Skin of body (tissue), 2 donors: ENCODE results near the gene CORO2B. TPM values are rescaled to one million over a fixed set of nuclear protein-coding genes. Genes with fewer than 3 reads are reported as not detected.

Experiments
- DNase-seq: peaks from one replicate; lab custom pipeline; 2025; lab: John Stamatoyannopoulos, UW
- total RNA-seq: library from RNA; depleted of rRNA; stranded (reverse); fragments of >200 nt; gene quantifications from one replicate; pipeline ENCODE4 v1.2.3, GENCODE V29; 2014

The CORO2B gene
- total RNA-seq, 1 donor from 2014 or later: 2.4 TPM

GRCh38 chr15:68553994-68554720, 24.6 kb upstream of the CORO2B start:
- DNase-seq: peak; percentile 30

- DNase-seq: no peak
Measured at GRCh38 chr15:68554721-68555678, 23.8 kb upstream of the CORO2B start.

DNA sequence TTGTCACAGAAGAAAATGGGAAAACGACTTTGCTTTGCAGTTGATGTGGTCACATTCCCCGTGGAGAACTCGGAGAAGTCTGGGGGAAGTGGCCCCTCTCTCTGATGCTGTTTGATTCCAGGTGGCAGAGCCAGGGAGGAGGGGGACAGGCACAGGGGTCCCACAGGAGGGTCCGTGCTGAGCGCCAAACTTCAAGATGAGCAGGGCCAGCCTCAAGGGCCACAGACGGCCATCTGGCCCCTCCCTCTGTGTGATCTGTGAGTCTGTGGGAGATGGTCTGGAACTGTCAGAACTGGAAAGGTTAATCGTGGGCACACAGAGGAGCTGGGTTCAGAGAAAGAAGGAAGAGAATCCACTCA, 23.1 kb upstream of the CORO2B start:
- no peak for DNase-seq

- no peak for DNase-seq
Measured at GRCh38 chr15:68556139-68556990, 22.4 kb upstream of the CORO2B start.

DNA sequence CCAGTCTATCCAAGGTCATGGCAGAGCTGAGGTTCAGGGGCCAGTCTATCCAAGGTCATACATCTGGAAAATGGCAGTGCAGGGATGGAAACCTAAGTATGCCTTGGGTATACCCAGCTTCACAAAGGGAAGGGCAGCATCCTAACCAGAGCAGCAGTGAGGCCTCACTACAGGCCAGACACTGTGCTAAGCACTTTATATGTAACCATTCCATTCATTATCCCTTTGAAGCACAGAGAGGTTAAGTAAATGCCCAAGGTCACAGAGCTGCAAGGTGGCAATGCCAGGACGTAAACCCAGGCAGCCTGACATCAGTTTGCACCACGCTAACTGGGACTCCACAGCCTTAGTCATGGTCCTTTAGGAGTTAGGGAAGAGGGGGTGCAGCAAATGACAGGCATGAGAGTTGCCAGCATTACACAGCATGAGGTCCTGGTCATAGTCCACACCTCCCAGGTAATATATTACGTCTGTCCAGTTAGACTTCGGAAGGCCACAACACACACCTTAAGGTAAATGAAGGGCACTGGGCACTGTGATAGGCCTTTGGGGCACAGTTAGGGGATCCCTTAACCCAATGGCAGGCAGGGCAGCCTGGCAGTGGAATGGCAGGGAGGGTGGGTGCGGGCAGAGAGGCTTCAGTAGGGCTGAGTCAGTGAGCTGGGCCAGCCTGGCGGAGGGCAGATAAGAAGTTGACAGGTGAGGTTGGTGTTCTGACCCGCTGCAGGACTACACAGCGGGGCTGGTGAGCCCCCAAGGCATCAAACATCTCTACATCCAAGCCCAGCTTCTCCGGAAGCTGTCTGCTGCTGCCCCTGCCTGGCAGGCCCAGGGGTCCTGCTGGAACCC, 21.1 kb upstream of the CORO2B start:
- no peak for DNase-seq

DNA sequence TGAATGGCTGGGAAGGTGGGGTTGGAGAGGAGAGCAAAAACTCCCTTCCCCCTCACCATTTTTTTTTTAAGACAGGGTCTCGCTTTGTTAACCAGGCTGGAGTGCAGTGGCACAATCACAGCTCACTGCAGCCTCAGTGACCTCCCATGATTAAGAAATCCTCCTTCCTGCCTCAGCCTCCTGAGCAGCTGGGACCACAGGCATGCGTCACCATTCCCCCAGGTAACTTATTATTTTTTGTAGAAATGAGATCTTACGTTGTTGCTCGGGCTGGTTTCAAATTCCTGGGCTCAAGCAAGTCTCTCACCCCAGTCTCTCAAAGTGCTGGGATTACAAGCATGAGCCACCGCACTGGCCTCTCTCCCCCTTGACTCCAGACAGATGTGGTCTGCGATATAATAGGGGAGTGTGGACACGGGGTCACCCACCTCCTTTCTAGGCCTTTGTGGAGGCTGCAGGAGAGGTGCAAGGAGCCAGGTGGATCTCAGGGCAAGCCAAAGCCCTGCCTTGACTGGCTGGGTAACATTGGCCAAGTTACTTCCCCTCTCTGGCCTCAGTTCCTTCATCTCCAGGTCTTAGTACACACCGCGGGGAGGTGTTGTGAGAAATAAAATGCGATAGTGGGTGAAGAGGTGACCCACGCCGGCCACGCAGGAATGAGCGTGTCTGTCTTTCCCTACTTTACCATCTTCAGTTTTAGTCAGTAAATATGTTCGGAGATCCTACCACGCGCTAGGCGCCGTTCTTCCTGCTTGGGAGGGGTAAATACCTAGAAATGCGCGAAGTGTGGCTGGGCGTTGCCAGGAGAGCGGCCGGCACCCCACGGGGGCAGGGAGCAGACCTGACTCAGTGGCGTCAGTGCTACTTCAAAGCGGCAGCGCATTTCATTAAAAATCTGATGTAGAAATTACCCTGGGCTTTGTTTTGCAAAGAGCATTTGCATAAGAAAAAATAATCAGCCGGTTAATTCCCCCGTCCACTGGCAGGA, 20.2 kb upstream of the CORO2B start:
- DNase-seq: no peak

GRCh38 chr15:68559345-68560310, 19.2 kb upstream of the CORO2B start:
- DNase-seq: peak; percentile 78

- no peak for DNase-seq
Measured at GRCh38 chr15:68560501-68561113, 18.2 kb upstream of the CORO2B start.

DNA sequence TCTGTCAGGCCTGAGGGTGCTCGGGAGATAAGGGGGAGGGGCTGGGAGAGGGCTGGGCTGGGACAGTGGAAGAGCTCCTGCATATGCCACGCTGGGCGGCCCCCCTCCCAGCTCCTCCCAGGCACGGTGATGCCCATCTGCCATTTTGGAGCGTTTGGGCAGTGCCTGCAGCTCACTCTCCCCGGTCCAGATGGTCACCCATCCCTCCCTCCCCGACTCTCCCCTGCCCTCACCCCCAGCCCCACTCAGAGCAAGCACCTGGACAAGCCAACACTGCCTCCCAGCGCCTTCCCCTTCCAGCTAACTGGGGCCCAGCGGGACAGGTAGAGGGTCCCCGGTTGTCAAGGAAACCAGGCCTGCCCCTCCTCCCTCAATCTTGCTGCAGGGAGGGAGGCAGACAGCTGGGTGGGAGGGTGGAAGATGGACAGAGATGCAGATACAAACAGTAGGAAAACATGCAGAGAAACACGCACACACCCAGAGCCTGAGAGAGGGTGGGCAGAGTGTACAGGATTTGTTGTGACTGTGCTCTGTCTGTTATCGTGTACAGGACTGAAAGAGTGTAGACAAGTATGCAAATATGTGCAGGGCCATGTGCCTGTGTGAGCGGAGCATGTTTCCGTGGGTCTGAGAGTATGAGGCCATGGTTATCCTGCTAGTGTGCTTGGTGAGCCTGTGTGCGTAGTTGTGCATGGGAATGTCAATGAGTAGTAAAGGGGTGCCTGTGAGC, 17.5 kb upstream of the CORO2B start:
- DNase-seq: no peak

- no peak for DNase-seq
Measured at GRCh38 chr15:68561901-68562300, 16.9 kb upstream of the CORO2B start.

- DNase-seq: no peak
Measured at GRCh38 chr15:68564173-68564572, 14.6 kb upstream of the CORO2B start.

DNA sequence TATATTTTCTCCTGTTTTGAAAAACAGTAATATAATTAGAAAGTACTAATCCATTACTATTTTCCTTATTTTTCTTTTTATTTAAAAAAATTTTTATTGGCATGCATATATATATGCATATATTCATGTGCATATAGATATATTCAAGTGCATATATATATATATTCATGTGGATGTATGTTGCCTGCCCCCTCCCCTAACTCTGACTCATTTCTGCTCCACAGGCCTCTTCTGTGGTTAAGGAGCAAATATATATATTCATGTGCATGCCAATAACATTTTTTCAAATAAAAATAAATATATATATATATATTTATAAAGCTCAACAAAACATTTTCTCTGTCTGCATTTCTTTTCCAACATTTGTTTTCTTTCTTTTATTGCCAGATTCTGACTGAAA, 13.6 kb upstream of the CORO2B start:
- DNase-seq: no peak

DNA sequence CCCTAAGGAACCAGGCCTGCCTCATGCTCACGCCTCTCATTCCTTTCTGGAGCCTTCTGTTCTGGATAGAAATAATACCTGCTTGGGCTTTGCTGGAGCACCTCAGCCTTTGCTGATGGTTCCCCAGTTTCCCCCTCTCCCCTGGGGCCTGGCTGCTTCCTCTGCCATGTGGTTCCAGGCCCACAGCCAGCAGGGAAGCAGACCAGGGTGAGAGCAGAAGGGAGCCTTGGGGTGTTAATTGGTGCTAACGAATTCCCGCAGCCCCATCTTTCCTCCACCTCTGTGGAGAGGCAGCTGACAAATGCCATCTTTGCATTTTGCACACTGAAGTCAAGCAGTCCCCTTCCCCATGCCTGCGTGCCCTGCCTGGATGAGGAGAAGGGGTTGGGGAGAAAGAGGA, 13.1 kb upstream of the CORO2B start:
- no peak for DNase-seq

DNA sequence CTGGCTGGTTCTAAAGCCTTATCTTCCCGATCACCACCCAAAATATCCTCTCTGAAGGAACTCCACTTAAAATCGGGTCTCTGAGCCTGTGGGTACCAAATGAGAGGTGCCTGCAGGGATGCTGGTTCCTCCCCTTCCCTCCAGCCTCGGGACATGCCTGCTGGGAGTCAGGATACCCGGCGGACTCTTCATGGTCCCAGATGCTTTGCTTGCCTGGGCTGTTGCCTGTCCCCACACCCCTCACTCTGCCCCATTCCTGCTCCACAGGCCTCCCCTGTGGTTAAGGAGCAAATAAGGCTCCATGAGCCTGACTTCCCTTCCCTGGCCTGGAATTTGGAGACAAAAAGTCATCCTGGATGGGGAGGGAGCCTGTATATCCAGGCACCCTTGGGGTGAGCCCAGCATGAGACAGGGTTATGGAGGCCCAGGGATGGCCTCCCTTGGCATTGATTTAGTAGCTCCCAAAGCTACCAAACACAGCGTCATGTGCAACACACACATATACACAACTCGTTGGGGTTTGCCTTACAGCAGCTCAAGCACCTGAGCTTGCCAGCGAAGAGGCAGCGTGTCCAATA, 12.3 kb upstream of the CORO2B start:
- DNase-seq: no peak

- no peak for DNase-seq
Measured at GRCh38 chr15:68567345-68567744, 11.4 kb upstream of the CORO2B start.

DNA sequence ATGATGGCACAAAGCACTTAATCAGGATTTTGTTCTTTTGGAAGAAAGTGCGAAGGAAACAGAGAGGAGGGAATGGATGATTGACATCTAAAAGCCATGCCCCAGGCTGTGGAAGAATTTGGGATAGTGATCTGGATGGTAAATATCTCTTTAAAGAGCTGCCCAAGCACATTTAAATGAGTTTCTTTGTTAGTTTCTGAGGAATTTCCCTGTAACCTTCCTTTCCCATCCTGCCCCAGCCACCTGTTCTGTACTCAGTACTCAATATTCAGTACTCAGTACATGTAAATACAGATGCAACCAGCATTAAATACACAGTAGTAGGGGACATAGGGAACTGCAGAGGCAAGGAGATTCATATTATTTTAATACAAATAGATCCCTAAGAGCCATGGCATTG, 7.8 kb upstream of the CORO2B start:
- DNase-seq: no peak

- no peak for DNase-seq
Measured at GRCh38 chr15:68571582-68571981, 7.2 kb upstream of the CORO2B start.
